Neural crest cell (in vitro differentiated cells): ENCODE results near the gene MRPS6. TPM values are rescaled to one million over a fixed set of nuclear protein-coding genes. Genes with fewer than 3 reads are reported as not detected.

Experiments
- DNase-seq: peaks from one replicate; pipeline ENCODE4 v3.0.0; 2021; ENCODE audit warnings: low read depth, mixed read lengths, low spot score
- H3K27ac Mint-ChIP-seq: one replicate; pipeline ENCODE4 v1.8.0; 2021; ENCODE audit warnings: mild to moderate bottlenecking, mixed read lengths; ENCODE audit not compliant: unreplicated experiment
- H3K27me3 Mint-ChIP-seq: 2 replicates; pipeline ENCODE4 v1.8.0; 2021; ENCODE audit warnings: low read depth, mild to moderate bottlenecking, mixed read lengths
- H3K36me3 Mint-ChIP-seq: 2 replicates; pipeline ENCODE4 v1.8.0; 2021; ENCODE audit warnings: low read depth, mild to moderate bottlenecking, mixed read lengths
- H3K4me1 Mint-ChIP-seq: 2 replicates; pipeline ENCODE4 v1.8.0; 2021; ENCODE audit warnings: mixed read lengths
- H3K4me3 Mint-ChIP-seq: one replicate; pipeline ENCODE4 v1.8.0; 2021; ENCODE audit warnings: mild to moderate bottlenecking, mixed read lengths
- H3K9me3 Mint-ChIP-seq: 2 replicates; pipeline ENCODE4 v1.8.0; 2021; ENCODE audit warnings: mixed read lengths
- total RNA-seq: library from RNA; stranded (reverse); gene quantifications from 2 replicates; pipeline ENCODE4 v1.2.1, GENCODE V29; 2021
- TF ChIP-seq, protein P1 (sequence below): fragments of 200-600 bp; sonication (generic); conservative IDR thresholded peaks from 2 replicates; pipeline ENCODE4 v1.5.0; 2021; ENCODE audit warnings: antibody characterized with exemption, mild to moderate bottlenecking

MRPS6 gene
- total RNA-seq, 1 donor from 2014 or later: 94.1 TPM

DNA sequence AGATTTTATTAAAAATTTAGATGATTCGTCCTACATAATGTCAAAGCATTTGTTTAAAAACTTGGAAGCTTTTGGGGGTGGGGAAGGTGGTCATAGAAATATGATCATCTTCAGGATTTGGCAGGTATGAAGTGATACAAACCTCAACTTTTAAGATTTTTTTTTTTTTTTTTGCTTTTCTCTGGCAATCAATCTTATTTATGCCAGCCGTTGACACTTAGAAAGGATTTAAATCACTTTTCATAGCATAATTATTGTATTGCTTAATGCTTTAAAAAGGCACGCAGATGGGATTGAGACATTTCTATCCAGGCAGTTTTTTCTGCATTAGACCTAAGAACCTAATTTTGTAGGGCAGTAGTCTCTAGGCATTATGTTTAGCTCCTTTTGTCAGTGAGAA is 19.7 kb downstream of the MRPS6 start:
- no peak overlapping the region for H3K27ac Mint-ChIP-seq
- no peaks in the 10 kb centered on the region for H3K9me3 Mint-ChIP-seq
- DNase-seq: no peak
- H3K4me3 Mint-ChIP-seq: no peak overlapping the region
- H3K36me3 Mint-ChIP-seq: peaks cover 20% of the 10 kb centered on the region
- no peaks in the 10 kb centered on the region for H3K27me3 Mint-ChIP-seq
- peaks cover 24% of the 10 kb centered on the region for H3K4me1 Mint-ChIP-seq
- TF ChIP-seq, protein P1, sequence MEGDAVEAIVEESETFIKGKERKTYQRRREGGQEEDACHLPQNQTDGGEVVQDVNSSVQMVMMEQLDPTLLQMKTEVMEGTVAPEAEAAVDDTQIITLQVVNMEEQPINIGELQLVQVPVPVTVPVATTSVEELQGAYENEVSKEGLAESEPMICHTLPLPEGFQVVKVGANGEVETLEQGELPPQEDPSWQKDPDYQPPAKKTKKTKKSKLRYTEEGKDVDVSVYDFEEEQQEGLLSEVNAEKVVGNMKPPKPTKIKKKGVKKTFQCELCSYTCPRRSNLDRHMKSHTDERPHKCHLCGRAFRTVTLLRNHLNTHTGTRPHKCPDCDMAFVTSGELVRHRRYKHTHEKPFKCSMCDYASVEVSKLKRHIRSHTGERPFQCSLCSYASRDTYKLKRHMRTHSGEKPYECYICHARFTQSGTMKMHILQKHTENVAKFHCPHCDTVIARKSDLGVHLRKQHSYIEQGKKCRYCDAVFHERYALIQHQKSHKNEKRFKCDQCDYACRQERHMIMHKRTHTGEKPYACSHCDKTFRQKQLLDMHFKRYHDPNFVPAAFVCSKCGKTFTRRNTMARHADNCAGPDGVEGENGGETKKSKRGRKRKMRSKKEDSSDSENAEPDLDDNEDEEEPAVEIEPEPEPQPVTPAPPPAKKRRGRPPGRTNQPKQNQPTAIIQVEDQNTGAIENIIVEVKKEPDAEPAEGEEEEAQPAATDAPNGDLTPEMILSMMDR: no peak

DNA sequence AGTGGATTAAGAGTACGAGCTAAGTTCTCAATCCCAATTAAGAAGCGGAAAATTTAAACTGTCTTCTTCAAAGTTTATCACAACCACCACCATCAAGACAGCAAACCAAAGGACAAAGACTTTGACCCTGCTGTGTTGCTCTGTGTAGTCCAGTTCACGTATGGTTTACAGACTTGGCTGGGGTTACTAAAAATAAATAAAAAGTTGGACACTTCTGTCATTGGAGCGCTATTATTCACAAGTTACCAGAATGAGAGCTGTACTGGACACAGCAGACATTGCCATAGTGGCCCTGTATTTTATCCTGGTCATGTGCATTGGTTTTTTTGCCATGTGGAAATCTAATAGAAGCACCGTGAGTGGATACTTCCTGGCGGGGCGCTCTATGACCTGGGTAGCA is 21.6 kb downstream of the MRPS6 start:
- H3K36me3 Mint-ChIP-seq: peaks cover 25% of the 10 kb centered on the region
- H3K27ac Mint-ChIP-seq: no peak overlapping the region
- H3K4me1 Mint-ChIP-seq: peaks cover 43% of the 10 kb centered on the region
- H3K9me3 Mint-ChIP-seq: no peaks in the 10 kb centered on the region
- H3K27me3 Mint-ChIP-seq: no peaks in the 10 kb centered on the region
- no peak for DNase-seq
- no peak overlapping the region for H3K4me3 Mint-ChIP-seq
- TF ChIP-seq, protein P1: no peak

DNA sequence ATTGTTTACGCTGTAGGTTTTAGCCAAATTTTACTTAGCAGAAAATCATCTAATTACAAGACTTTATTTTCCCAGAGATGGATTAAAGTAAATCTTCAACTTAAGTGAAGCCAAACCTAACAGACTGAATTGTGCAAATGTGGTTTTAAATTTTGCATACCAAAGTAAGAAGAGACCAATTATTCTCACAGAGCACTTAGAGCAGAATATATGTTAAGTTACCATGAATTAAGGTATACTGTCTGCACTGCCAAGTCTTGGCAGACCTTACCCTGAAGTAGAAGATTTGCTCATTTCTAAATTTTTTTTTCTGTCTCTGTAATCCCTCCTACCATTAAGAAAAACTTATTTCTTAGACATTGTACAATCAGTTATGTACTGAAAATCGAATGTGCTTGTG is 24.1 kb downstream of the MRPS6 start:
- no peaks in the 10 kb centered on the region for H3K9me3 Mint-ChIP-seq
- no peak overlapping the region for H3K4me3 Mint-ChIP-seq
- H3K27me3 Mint-ChIP-seq: no peaks in the 10 kb centered on the region
- H3K36me3 Mint-ChIP-seq: peaks cover 25% of the 10 kb centered on the region
- TF ChIP-seq, protein P1: no peak
- no peak for DNase-seq
- H3K27ac Mint-ChIP-seq: no peak overlapping the region
- peaks cover 58% of the 10 kb centered on the region for H3K4me1 Mint-ChIP-seq

DNA sequence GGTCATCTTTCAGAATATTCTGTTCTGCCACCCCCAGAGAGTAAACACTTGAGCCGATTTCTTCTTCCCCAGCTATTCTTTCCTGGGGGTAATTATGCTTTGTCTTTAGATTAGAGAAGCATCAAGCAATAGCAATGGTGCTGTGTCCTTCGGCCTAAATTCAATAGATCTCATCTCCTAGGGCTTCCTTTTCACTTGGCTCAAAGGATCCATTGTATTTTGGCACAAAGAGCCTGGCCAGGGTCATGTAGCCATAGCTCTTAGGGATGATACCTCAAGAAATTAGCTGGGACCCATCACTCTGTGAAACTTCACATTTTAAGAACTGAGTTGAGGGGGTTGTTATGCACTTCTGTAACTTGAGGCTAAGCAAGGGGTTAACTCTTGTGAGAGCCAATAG is 27.0 kb downstream of the MRPS6 start:
- DNase-seq: no peak
- Mint-ChIP-seq H3K27me3 (no peaks in the 10 kb centered on the region), H3K27ac (peak overlapping the region; percentile 30), H3K4me1 (peaks cover 68% of the 10 kb centered on the region), H3K9me3 (no peaks in the 10 kb centered on the region), H3K36me3 (peaks cover 22% of the 10 kb centered on the region), H3K4me3 (no peak overlapping the region)
- TF ChIP-seq, protein P1: no peak

DNA sequence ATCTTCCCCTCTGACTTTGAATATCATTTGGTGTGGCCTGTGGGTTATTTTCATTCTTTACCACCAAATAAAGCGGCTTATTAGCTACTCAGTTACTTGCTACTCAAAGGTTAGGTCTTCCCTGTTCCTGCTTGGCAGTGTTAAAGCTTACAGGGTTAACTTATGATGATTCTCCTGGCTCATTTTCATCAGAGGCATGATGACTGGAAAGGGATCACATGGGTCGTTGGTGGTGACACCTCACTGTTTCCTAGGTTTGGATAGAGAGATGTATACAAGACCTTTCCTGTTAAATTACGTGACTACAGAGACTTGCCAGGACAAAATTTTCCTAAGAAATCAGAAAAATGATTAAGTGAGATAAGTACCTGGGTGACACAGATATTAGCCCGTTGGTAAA is 27.4 kb downstream of the MRPS6 start:
- H3K36me3 Mint-ChIP-seq: peaks cover 17% of the 10 kb centered on the region
- H3K27ac Mint-ChIP-seq: no peak overlapping the region
- H3K4me3 Mint-ChIP-seq: no peak overlapping the region
- H3K4me1 Mint-ChIP-seq: peaks cover 68% of the 10 kb centered on the region
- no peaks in the 10 kb centered on the region for H3K27me3 Mint-ChIP-seq
- TF ChIP-seq, protein P1: no peak
- DNase-seq: no peak
- no peaks in the 10 kb centered on the region for H3K9me3 Mint-ChIP-seq
